PC-3 (cell line): ENCODE data around the gene SLC1A5. TPM values are rescaled to one million over a fixed set of nuclear protein-coding genes. Genes with fewer than 3 reads are reported as not detected.

Experiments used
- ATAC-seq: fragments of 200-7000 bp; cut with Tn5 transposase; 2 replicates; pipeline ENCODE4 v1.9.1; 2020; ENCODE audit warnings: mild to moderate bottlenecking, moderate library complexity
- BruUV-seq: library from RNA; stranded (reverse); fragments of 400-500 nt; replicated peaks from 2 replicates; lab custom pipeline; 2021; lab: Mats Ljungman, UMichigan
- CTCF ChIA-PET: fragments of 300-600 bp; sonication (Branson Sonifier 250); formaldehyde crosslinking; loops from one replicate; lab custom pipeline; 2022; ENCODE audit warnings: antibody characterized with exemption; lab: Charles Lee
- POLR2A ChIA-PET: fragments of 300-600 bp; sonication (Branson Sonifier 250); formaldehyde crosslinking; loops from one replicate; lab custom pipeline; 2022; ENCODE audit warnings: antibody characterized with exemption; ENCODE audit not compliant: unreplicated experiment; lab: Charles Lee
- DNase-seq: peaks from one replicate; pipeline ENCODE4 v3.0.0-alpha.2; 2015
- H2AFZ ChIP-seq: fragments of 300-600 bp; sonication (generic); 2 replicates; pipeline ENCODE4 v1.6.0; 2016; ENCODE audit warnings: antibody characterized with exemption, low read length
- H3F3A ChIP-seq: fragments of 300-600 bp; sonication (generic); one replicate; pipeline ENCODE4 v1.6.0; 2017; ENCODE audit warnings: antibody characterized with exemption, low read length, control low read depth, mild to moderate bottlenecking; ENCODE audit not compliant: unreplicated experiment
- H3K27ac ChIP-seq: fragments of 300-600 bp; sonication (generic); 2 replicates; pipeline ENCODE4 v1.5.1; 2016; ENCODE audit warnings: mild to moderate bottlenecking, low read length
- H3K27me3 ChIP-seq: fragments of 300-600 bp; sonication (generic); 2 replicates; pipeline ENCODE4 v1.6.1; 2016; ENCODE audit warnings: low read length, mixed read lengths
- H3K36me3 ChIP-seq: fragments of 300-600 bp; sonication (generic); 2 replicates; pipeline ENCODE4 v1.6.1; 2016; ENCODE audit warnings: low read depth, mixed run types, low read length, mixed read lengths
- H3K4me1 ChIP-seq: fragments of 300-600 bp; sonication (generic); 2 replicates; pipeline ENCODE4 v1.5.1; 2016; ENCODE audit warnings: low read length; ENCODE audit not compliant: insufficient read depth
- H3K4me2 ChIP-seq: fragments of 300-600 bp; sonication (generic); 2 replicates; pipeline ENCODE4 v1.6.0; 2016; ENCODE audit warnings: low read length
- H3K4me3 ChIP-seq: fragments of 300-600 bp; sonication (generic); 2 replicates; pipeline ENCODE4 v1.5.1; 2016; ENCODE audit warnings: mild to moderate bottlenecking, low read length, mixed read lengths
- H3K79me2 ChIP-seq: fragments of 300-600 bp; sonication (generic); 2 replicates; pipeline ENCODE4 v1.6.1; 2017; ENCODE audit warnings: low read length, mixed read lengths
- H3K9ac ChIP-seq: fragments of 300-600 bp; sonication (generic); 2 replicates; pipeline ENCODE4 v1.6.0; 2016; ENCODE audit warnings: mild to moderate bottlenecking, low read length
- H3K9me2 ChIP-seq: fragments of 300-600 bp; sonication (generic); replicated peaks from 2 replicates; pipeline ENCODE4 v1.6.1; 2016; ENCODE audit warnings: mixed run types, low read length, mixed read lengths
- H3K9me3 ChIP-seq: fragments of 300-600 bp; sonication (generic); 2 replicates; pipeline ENCODE4 v1.6.1; 2016; ENCODE audit warnings: low read length, mixed read lengths
- H4K20me1 ChIP-seq: fragments of 300-600 bp; sonication (generic); 2 replicates; pipeline ENCODE4 v1.6.1; 2016; ENCODE audit warnings: low read length, mixed read lengths
- EZH2 ChIP-seq: fragments of 300-600 bp; sonication (generic); IDR thresholded peaks from one replicate; pipeline ENCODE4 v1.6.1; 2017; ENCODE audit warnings: antibody characterized with exemption, mild to moderate bottlenecking, low read length; ENCODE audit not compliant: unreplicated experiment
- EZH2phosphoT487 ChIP-seq: fragments of 300-600 bp; sonication (generic); IDR thresholded peaks from 2 replicates; pipeline ENCODE4 v1.6.1; 2018; ENCODE audit warnings: mild to moderate bottlenecking, antibody characterized with exemption, low read length, borderline replicate concordance
- intact Hi-C: fragments of 100-400 bp; cut with micrococcal nuclease; formaldehyde crosslinking; loops from 2 replicates; pipeline ENCODE4 v1.9.0; 2023
- total RNA-seq: library from RNA; depleted of rRNA; stranded (reverse); fragments of >200 nt; gene quantifications from 2 replicates; pipeline ENCODE4 v1.2.3, GENCODE V29; 2014
- TF ChIP-seq, protein P1 (sequence below): fragments of 300-600 bp; sonication (generic); conservative IDR thresholded peaks from 2 replicates; pipeline ENCODE4 v1.5.1; 2017; ENCODE audit warnings: antibody characterized with exemption, low read depth, mild to moderate bottlenecking, low read length

SLC1A5 gene
- total RNA-seq, 1 experiment from 2014 or later, result 97.4 TPM

GRCh38 chr19:46744005-46744691, 44.2 kb downstream of the SLC1A5 start:
- Histone ChIP-seq H3F3A (no peaks in the 10 kb centered on the region), H2AFZ (no peak overlapping the region), H3K9me2 (no peaks in the 10 kb centered on the region), H3K4me3 (peak overlapping the region; percentile 97; the same call in 1 of the 2 replicates), H3K36me3 (no peaks in the 10 kb centered on the region; the same call in none of the 2 replicates), H3K4me2 (peak overlapping the region; percentile 85), H3K79me2 (peaks cover 73% of the 10 kb centered on the region), H4K20me1 (peaks cover 40% of the 10 kb centered on the region), H3K9me3 (no peaks in the 10 kb centered on the region), H3K27ac (no peak overlapping the region), H3K4me1 (peaks cover 9% of the 10 kb centered on the region), H3K27me3 (no peaks in the 10 kb centered on the region), H3K9ac (no peak overlapping the region)
- ChIA-PET POLR2A (no interaction called here), CTCF (no interaction called here)
- intact Hi-C loops, result no loop called here
- ATAC-seq (0 out of 2 replicates have a peak, but pooled peaks have one; percentile 10), DNase-seq (no peak)
- TF ChIP-seq, protein P1, sequence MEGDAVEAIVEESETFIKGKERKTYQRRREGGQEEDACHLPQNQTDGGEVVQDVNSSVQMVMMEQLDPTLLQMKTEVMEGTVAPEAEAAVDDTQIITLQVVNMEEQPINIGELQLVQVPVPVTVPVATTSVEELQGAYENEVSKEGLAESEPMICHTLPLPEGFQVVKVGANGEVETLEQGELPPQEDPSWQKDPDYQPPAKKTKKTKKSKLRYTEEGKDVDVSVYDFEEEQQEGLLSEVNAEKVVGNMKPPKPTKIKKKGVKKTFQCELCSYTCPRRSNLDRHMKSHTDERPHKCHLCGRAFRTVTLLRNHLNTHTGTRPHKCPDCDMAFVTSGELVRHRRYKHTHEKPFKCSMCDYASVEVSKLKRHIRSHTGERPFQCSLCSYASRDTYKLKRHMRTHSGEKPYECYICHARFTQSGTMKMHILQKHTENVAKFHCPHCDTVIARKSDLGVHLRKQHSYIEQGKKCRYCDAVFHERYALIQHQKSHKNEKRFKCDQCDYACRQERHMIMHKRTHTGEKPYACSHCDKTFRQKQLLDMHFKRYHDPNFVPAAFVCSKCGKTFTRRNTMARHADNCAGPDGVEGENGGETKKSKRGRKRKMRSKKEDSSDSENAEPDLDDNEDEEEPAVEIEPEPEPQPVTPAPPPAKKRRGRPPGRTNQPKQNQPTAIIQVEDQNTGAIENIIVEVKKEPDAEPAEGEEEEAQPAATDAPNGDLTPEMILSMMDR, result no peak
- TF ChIP-seq EZH2phosphoT487 (no peak), EZH2 (no peak)
- BruUV-seq, result TSS peak; percentile 19

DNA sequence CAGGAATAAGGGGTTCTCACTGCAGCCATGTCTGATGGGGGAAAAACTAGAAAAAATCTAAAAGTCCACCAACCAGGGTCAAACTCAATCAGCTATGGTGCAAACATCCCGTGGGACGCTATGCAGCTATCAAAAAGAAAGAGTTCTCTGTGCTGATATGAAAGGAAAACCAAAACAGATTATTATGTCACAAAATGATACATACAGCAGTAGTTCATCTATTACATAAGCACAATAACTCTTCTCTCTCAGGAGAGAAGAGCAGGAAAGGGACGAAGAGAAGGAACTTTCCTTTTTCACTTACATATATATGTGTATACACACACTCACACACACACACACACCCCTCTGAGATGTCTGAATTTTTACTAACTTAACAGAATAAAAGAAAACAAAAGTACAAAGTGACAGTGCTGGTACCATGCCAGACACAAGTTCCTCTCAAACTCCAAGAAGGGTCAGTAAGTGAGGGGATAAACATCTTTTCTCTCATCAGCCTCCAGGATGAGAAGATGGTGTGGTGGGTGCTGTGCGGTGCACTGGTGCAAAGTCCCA, 45.4 kb downstream of the SLC1A5 start:
- peaks cover 45% of the 10 kb centered on the region for H4K20me1 ChIP-seq
- H3K9ac ChIP-seq, result no peak overlapping the region
- H3K9me2 ChIP-seq, result no peaks in the 10 kb centered on the region
- no peak for DNase-seq
- CTCF ChIA-PET, result no interaction called here
- peaks cover 9% of the 10 kb centered on the region for H3K4me1 ChIP-seq
- peaks cover 4% of the 10 kb centered on the region; the same call in 1 of the 2 replicates for H3K36me3 ChIP-seq
- no peaks in the 10 kb centered on the region for H3F3A ChIP-seq
- no peaks in the 10 kb centered on the region for H3K27me3 ChIP-seq
- TSS peak; percentile 18 for BruUV-seq
- no peak for ATAC-seq
- no peak overlapping the region for H3K27ac ChIP-seq
- no peaks in the 10 kb centered on the region for H3K9me3 ChIP-seq
- H3K79me2 ChIP-seq, result peaks cover 84% of the 10 kb centered on the region
- TF ChIP-seq, protein P1, result no peak
- no peak for TF ChIP-seq EZH2phosphoT487
- no peak for TF ChIP-seq EZH2
- intact Hi-C loops, result no loop called here
- no peak overlapping the region for H3K4me2 ChIP-seq
- no peak overlapping the region for H2AFZ ChIP-seq
- no peak overlapping the region for H3K4me3 ChIP-seq
- POLR2A ChIA-PET, result no interaction called here

GRCh38 chr19:46741447-46741846, 46.9 kb downstream of the SLC1A5 start:
- Histone ChIP-seq H3K9me2 (no peaks in the 10 kb centered on the region), H3K4me2 (no peak overlapping the region), H3K4me3 (no peak overlapping the region), H3F3A (no peaks in the 10 kb centered on the region), H3K9ac (no peak overlapping the region), H2AFZ (no peak overlapping the region), H3K36me3 (peaks cover 6% of the 10 kb centered on the region; the same call in 1 of the 2 replicates), H3K79me2 (peaks cover 88% of the 10 kb centered on the region), H3K27me3 (no peaks in the 10 kb centered on the region), H4K20me1 (peaks cover 45% of the 10 kb centered on the region), H3K4me1 (peaks cover 9% of the 10 kb centered on the region), H3K27ac (no peak overlapping the region), H3K9me3 (no peaks in the 10 kb centered on the region)
- intact Hi-C loops, result no loop called here
- BruUV-seq, result no TSS peak
- CTCF ChIA-PET, result no interaction called here
- DNase-seq, result no peak
- ATAC-seq, result no peak
- POLR2A ChIA-PET, result no interaction called here
- TF ChIP-seq, protein P1, result no peak
- no peak for TF ChIP-seq EZH2phosphoT487
- TF ChIP-seq EZH2, result no peak
